ENCODE data around the gene HDLBP.

HDLBP gene

GRCh38 chr2:241202268-241202585 is 113.2 kb downstream of the HDLBP start:
- no peaks in the 10 kb centered on the region for H3K27me3 ChIP-seq (ENCODE audit: insufficient read depth, poor library complexity, severe bottlenecking)
- no peak overlapping the region for H3K4me3 ChIP-seq (replicated peaks; ENCODE audit: insufficient read depth, low read length)
- DNase-seq (ENCODE audit: low read depth in 1 of 2, low spot score in 1 of 2) = no peak
- no peak overlapping the region; the same call in 1 of the 2 replicates for H3K27ac ChIP-seq (replicated peaks)
- TF ChIP-seq POLR2AphosphoS5 (IDR thresholded peaks at IDR 0.05; ENCODE audit: low read depth) = no peak
- TF ChIP-seq REST (IDR thresholded peaks at IDR 0.05; ENCODE audit: insufficient replicate concordance, low read depth) = no peak
- no peak for TF ChIP-seq CTCF (IDR thresholded peaks at IDR 0.05; ENCODE audit: insufficient read depth, low read length)
- no peak for TF ChIP-seq SPI1 (IDR thresholded peaks at IDR 0.05; ENCODE audit: borderline replicate concordance, low read depth)
- no peak for TF ChIP-seq GABPA (IDR thresholded peaks at IDR 0.05; ENCODE audit: low read depth)

GRCh38 chr2:241201445-241202267 is 113.8 kb downstream of the HDLBP start:
- DNase-seq (ENCODE audit: low read depth in 1 of 2, low spot score in 1 of 2) = no peak
- TF ChIP-seq POLR2AphosphoS5 (IDR thresholded peaks at IDR 0.05; ENCODE audit: low read depth) (no peak), CTCF (IDR thresholded peaks at IDR 0.05; ENCODE audit: insufficient read depth, low read length) (no peak), SPI1 (IDR thresholded peaks at IDR 0.05; ENCODE audit: borderline replicate concordance, low read depth) (no peak; the same call in 1 of the 2 replicates), REST (IDR thresholded peaks at IDR 0.05; ENCODE audit: insufficient replicate concordance, low read depth) (no peak), GABPA (IDR thresholded peaks at IDR 0.05; ENCODE audit: low read depth) (no peak)
- peak overlapping the region; percentile 92 for H3K27ac ChIP-seq (replicated peaks)
- H3K27me3 ChIP-seq (ENCODE audit: insufficient read depth, poor library complexity, severe bottlenecking) = no peaks in the 10 kb centered on the region
- peak overlapping the region; percentile 59 for H3K4me3 ChIP-seq (replicated peaks; ENCODE audit: insufficient read depth, low read length)

GRCh38 chr2:241200822-241201395 is 114.6 kb downstream of the HDLBP start:
- DNase-seq (ENCODE audit: low read depth in 1 of 2, low spot score in 1 of 2) = peak; percentile 83 to 89
- H3K27ac ChIP-seq (replicated peaks) = peak overlapping the region; percentile 92
- peak; percentile 21 for TF ChIP-seq REST (IDR thresholded peaks at IDR 0.05; ENCODE audit: insufficient replicate concordance, low read depth)
- no peak for TF ChIP-seq CTCF (IDR thresholded peaks at IDR 0.05; ENCODE audit: insufficient read depth, low read length)
- TF ChIP-seq POLR2AphosphoS5 (IDR thresholded peaks at IDR 0.05; ENCODE audit: low read depth) = peak; percentile 86
- TF ChIP-seq SPI1 (IDR thresholded peaks at IDR 0.05; ENCODE audit: borderline replicate concordance, low read depth) = no peak
- H3K4me3 ChIP-seq (replicated peaks; ENCODE audit: insufficient read depth, low read length) = peak overlapping the region; percentile 59
- H3K27me3 ChIP-seq (ENCODE audit: insufficient read depth, poor library complexity, severe bottlenecking) = no peaks in the 10 kb centered on the region

All from HL-60 (cell line).